AG09319 (cell line): ENCODE measurements around the gene KCNG1.

ENCODE experiments used
- DNase-seq: peaks from one replicate; pipeline ENCODE4 v3.0.0-alpha.2; 2010; ENCODE audit warnings: low read depth; ENCODE audit errors: extremely low read depth
- TF ChIP-seq, protein P1 (sequence below): IDR thresholded peaks from 2 replicates; pipeline ENCODE4 v1.5.1; 2011; ENCODE audit warnings: low read depth, mild to moderate bottlenecking, inconsistent platforms, low read length, moderate library complexity

KCNG1 gene

DNA sequence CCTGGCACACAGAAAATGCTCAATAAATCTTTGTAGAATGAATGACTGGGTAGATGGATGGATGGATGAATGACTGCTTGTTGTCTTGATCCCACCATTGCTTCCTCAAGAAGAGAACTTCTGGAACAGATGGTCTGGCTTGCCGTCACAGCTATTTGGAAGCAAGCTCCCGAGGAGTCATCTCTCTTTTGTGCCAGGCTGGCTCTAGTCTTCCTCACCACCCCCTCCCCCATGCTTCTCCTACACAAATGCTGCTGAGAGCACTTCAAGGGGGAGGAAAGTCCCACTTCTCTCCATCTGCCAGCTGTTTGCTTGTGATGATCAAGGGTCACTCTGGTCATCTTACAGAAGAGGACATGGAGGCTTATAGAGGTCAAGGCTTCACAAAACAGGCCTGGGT, 11.6 kb upstream of the KCNG1 start:
- DNase-seq, result no peak
- TF ChIP-seq, protein P1, sequence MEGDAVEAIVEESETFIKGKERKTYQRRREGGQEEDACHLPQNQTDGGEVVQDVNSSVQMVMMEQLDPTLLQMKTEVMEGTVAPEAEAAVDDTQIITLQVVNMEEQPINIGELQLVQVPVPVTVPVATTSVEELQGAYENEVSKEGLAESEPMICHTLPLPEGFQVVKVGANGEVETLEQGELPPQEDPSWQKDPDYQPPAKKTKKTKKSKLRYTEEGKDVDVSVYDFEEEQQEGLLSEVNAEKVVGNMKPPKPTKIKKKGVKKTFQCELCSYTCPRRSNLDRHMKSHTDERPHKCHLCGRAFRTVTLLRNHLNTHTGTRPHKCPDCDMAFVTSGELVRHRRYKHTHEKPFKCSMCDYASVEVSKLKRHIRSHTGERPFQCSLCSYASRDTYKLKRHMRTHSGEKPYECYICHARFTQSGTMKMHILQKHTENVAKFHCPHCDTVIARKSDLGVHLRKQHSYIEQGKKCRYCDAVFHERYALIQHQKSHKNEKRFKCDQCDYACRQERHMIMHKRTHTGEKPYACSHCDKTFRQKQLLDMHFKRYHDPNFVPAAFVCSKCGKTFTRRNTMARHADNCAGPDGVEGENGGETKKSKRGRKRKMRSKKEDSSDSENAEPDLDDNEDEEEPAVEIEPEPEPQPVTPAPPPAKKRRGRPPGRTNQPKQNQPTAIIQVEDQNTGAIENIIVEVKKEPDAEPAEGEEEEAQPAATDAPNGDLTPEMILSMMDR, result no peak

GRCh38 chr20:51029963-51030920, 7.3 kb upstream of the KCNG1 start:
- TF ChIP-seq, protein P1, result no peak
- no peak for DNase-seq

GRCh38 chr20:51029556-51029955, 6.6 kb upstream of the KCNG1 start:
- TF ChIP-seq, protein P1, result no peak
- no peak for DNase-seq

DNA sequence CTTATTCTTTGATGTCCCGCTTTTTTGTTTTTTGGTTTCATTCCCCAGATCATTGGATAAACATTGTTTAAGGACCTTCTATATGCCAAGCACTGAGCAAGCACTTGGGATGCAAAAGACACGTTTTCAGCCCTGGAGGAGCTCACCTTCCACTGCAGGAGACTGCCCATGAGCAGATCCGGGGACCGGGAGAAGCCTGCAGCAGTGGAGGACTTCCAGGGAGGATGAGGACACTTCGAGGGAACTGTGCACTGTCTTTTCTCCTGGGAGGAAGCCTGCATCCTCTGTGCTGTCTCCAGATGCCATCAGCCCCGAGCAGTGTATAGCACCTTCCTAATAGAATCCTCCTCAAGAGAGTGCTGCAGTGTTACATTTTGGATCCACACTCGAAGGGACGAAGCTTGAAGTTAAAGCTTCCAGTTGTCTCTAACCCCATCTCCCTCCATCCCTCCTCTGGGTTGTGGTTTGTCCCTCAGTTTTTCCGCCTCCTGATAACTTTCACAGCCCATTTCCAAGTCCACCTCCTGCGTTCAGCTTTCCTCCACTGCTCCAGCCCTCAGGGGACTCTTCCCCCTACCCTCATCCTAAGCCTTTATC, 5.8 kb upstream of the KCNG1 start:
- TF ChIP-seq, protein P1, result no peak
- DNase-seq, result no peak

DNA sequence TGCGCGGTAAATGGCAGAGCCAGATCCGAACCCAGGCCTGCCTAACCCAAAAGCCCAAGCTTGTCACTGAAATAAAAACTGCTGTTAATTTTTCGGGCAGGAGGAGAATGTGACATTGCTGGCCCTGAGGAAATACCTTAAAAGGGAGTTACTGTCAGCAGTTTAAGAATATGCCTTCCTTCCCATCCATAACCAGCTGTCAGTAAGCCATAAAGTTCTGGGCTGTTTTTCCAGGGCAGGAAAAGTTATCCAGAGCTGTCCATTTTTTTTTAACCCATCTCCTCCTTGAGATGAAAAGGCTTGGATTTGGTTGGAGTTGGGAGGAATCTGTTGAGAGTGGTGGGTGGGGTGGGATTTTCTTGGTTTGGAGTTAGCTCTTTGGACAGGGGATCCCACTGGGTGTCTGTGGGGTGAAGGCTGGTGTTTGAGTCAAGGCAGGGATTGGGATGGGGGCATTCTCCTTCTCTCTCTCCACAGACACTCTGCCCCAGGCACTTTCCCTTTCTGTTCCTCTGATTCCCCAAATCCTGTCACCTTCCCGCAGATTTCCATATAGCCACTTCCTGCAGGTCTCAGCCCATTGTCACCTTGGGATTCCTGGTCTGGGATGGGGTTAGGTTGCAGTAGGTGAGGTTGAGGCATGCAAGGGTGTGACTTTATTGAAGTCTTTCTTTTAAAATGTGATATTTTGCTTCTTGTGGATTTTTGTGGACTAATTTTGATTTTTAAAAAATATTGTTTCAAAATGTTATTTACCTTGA, 4.3 kb upstream of the KCNG1 start:
- no peak for DNase-seq
- TF ChIP-seq, protein P1, result no peak

DNA sequence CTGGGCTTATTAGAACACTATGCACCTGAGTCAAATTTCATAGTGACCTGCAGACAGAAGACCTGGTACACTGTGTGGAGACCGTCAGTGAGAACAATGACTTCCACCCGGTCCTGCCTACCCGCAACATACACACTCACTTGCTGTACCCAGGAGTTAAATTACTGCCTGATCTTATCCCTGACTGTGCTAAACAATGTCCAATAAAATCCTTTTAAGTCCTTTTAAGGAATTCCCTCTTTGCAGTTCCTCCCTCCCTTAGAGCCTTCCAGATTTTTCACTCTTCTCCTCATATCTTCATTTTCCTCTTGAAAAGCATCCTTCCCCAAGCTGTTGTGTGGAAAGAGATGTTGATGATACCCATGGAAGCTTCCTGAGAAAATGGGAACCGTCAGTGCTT, 3.4 kb upstream of the KCNG1 start:
- TF ChIP-seq, protein P1, result no peak
- DNase-seq, result no peak
